KOPT-K1 (cell line): ENCODE data around the gene PRDX5.

Experiments used
- H3K27ac ChIP-seq: fragments of 200-600 bp; sonication (generic); 2 replicates; pipeline ENCODE4 v1.5.1; 2016; ENCODE audit warnings: antibody characterized with exemption, mild to moderate bottlenecking, low read depth, low read length; ENCODE audit not compliant: poor library complexity, severe bottlenecking
- H3K36me3 ChIP-seq: fragments of 200-600 bp; sonication (generic); 2 replicates; pipeline ENCODE4 v1.5.1; 2017; ENCODE audit warnings: antibody characterized with exemption, mild to moderate bottlenecking, low read length, moderate library complexity; ENCODE audit not compliant: insufficient read depth
- H3K9me3 ChIP-seq: fragments of 200-600 bp; sonication (generic); 2 replicates; pipeline ENCODE4 v1.5.1; 2017; ENCODE audit warnings: antibody characterized with exemption, low read length, mild to moderate bottlenecking; ENCODE audit not compliant: insufficient read depth, poor library complexity, severe bottlenecking

Gene PRDX5

GRCh38 chr11:64364435-64364834, 46.5 kb downstream of the PRDX5 start:
- Histone ChIP-seq H3K9me3 (no peaks in the 10 kb centered on the region), H3K36me3 (peaks cover 85% of the 10 kb centered on the region), H3K27ac (no peak overlapping the region)

GRCh38 chr11:64364911-64365310, 47.0 kb downstream of the PRDX5 start:
- no peaks in the 10 kb centered on the region for H3K9me3 ChIP-seq
- peaks cover 90% of the 10 kb centered on the region for H3K36me3 ChIP-seq
- H3K27ac ChIP-seq: no peak overlapping the region

- Histone ChIP-seq H3K27ac (no peak overlapping the region), H3K9me3 (no peaks in the 10 kb centered on the region), H3K36me3 (peaks cover 91% of the 10 kb centered on the region)
Measured at GRCh38 chr11:64366751-64367150, 48.8 kb downstream of the PRDX5 start.

GRCh38 chr11:64367931-64368672, 50.2 kb downstream of the PRDX5 start:
- H3K36me3 ChIP-seq: peaks cover 78% of the 10 kb centered on the region
- no peak overlapping the region for H3K27ac ChIP-seq
- H3K9me3 ChIP-seq: no peaks in the 10 kb centered on the region

- Histone ChIP-seq H3K27ac (no peak overlapping the region), H3K9me3 (no peaks in the 10 kb centered on the region), H3K36me3 (peaks cover 72% of the 10 kb centered on the region)
Measured at GRCh38 chr11:64368673-64369074, 50.8 kb downstream of the PRDX5 start.

- H3K9me3 ChIP-seq: no peaks in the 10 kb centered on the region
Measured at GRCh38 chr11:64369440-64370421, 51.8 kb downstream of the PRDX5 start.

GRCh38 chr11:64371201-64371600, 53.3 kb downstream of the PRDX5 start:
- H3K36me3 ChIP-seq: peaks cover 53% of the 10 kb centered on the region
- H3K27ac ChIP-seq: no peak overlapping the region
- no peaks in the 10 kb centered on the region for H3K9me3 ChIP-seq

More at GRCh38 chr11:64369440-64370421, 51.8 kb downstream of the PRDX5 start:
- Histone ChIP-seq H3K36me3 (peaks cover 66% of the 10 kb centered on the region), H3K27ac (no peak overlapping the region)
